HL-60 (cell line): ENCODE data around the gene KAZN.

Experiments
- CTCF ChIP-seq: IDR thresholded peaks from one replicate; pipeline ENCODE4 v1.5.1; 2011; ENCODE audit warnings: low read length, control low read depth, inconsistent platforms; ENCODE audit not compliant: insufficient read depth
- GABPA ChIP-seq: IDR thresholded peaks from 2 replicates; pipeline ENCODE4 v1.6.1; 2012; ENCODE audit warnings: low read depth
- POLR2AphosphoS5 ChIP-seq: IDR thresholded peaks from 2 replicates; pipeline ENCODE4 v1.6.1; 2012; ENCODE audit warnings: low read depth
- REST ChIP-seq: IDR thresholded peaks from 2 replicates; pipeline ENCODE4 v1.6.1; 2012; ENCODE audit warnings: low read depth; ENCODE audit not compliant: insufficient replicate concordance
- SPI1 ChIP-seq: IDR thresholded peaks from 2 replicates; pipeline ENCODE4 v1.6.1; 2012; ENCODE audit warnings: low read depth, mild to moderate bottlenecking, borderline replicate concordance

- TF ChIP-seq CTCF: no peak
- TF ChIP-seq POLR2AphosphoS5: no peak
- no peak for TF ChIP-seq SPI1
- no peak for TF ChIP-seq REST
- TF ChIP-seq GABPA: no peak
These were observed 43.4 kb upstream of the KAZN start for GRCh38 chr1:14555091-14555490.
